ENCODE results near the gene OSBP2. TPM values are rescaled to one million over a fixed set of nuclear protein-coding genes. Genes with fewer than 3 reads are reported as not detected.
"Not testable (repeated sequence)": the region's sequence is repeated elsewhere in the genome, so short reads cannot be mapped to it uniquely, and the experiment has no call there.

The OSBP2 gene
- total RNA-seq, 3 donors from 2014 or later = 2.9 to 5.3 (median 3.4) TPM

GRCh38 chr22:30705710-30706651 is 11.3 kb downstream of the OSBP2 start:
- Histone ChIP-seq H3K9me3 (no peaks in the 10 kb centered on the region), H3K36me3 (ENCODE audit: low read depth) (no peaks in the 10 kb centered on the region), H3K4me3 (no peak overlapping the region), H3K4me1 (ENCODE audit: low read depth) (no peaks in the 10 kb centered on the region)
- no peak for DNase-seq
- intact Hi-C loops (cut with DNase I, micrococcal nuclease) = no loop called here
- no peak for TF ChIP-seq CTCF (IDR thresholded peaks at IDR 0.05)
- peak; percentile 16 for ATAC-seq

GRCh38 chr22:30709980-30710379 is 15.3 kb downstream of the OSBP2 start:
- ATAC-seq = peak; percentile 45
- H3K4me1 ChIP-seq (ENCODE audit: low read depth); intact Hi-C loops (cut with DNase I, micrococcal nuclease); H3K36me3 ChIP-seq (ENCODE audit: low read depth); H3K4me3 ChIP-seq; DNase-seq; H3K9me3 ChIP-seq: not testable (repeated sequence)

GRCh38 chr22:30712094-30712493 is 17.4 kb downstream of the OSBP2 start:
- TF ChIP-seq CTCF (IDR thresholded peaks at IDR 0.05) = no peak
- H3K36me3 ChIP-seq (ENCODE audit: low read depth) = no peaks in the 10 kb centered on the region
- intact Hi-C loops (cut with DNase I, micrococcal nuclease) = no loop called here
- H3K4me1 ChIP-seq (ENCODE audit: low read depth) = no peaks in the 10 kb centered on the region
- no peak for DNase-seq
- no peaks in the 10 kb centered on the region for H3K9me3 ChIP-seq
- no peak overlapping the region for H3K4me3 ChIP-seq
- no peak for ATAC-seq

GRCh38 chr22:30714062-30714461 is 19.4 kb downstream of the OSBP2 start:
- no peak for ATAC-seq
- no peak for DNase-seq
- Histone ChIP-seq H3K4me1 (ENCODE audit: low read depth) (no peaks in the 10 kb centered on the region), H3K9me3 (no peaks in the 10 kb centered on the region), H3K4me3 (no peak overlapping the region), H3K36me3 (ENCODE audit: low read depth) (no peaks in the 10 kb centered on the region)
- TF ChIP-seq CTCF (IDR thresholded peaks at IDR 0.05) = no peak
- intact Hi-C loops (cut with DNase I, micrococcal nuclease) = no loop called here

GRCh38 chr22:30717331-30717921 is 22.8 kb downstream of the OSBP2 start:
- no peaks in the 10 kb centered on the region for H3K9me3 ChIP-seq
- no peak for DNase-seq
- no peak for TF ChIP-seq CTCF (IDR thresholded peaks at IDR 0.05)
- intact Hi-C loops (cut with DNase I, micrococcal nuclease) = no loop called here
- no peaks in the 10 kb centered on the region for H3K4me1 ChIP-seq (ENCODE audit: low read depth)
- H3K4me3 ChIP-seq = no peak overlapping the region
- no peaks in the 10 kb centered on the region for H3K36me3 ChIP-seq (ENCODE audit: low read depth)
- no peak for ATAC-seq

- Histone ChIP-seq H3K4me1 (ENCODE audit: low read depth) (no peaks in the 10 kb centered on the region), H3K9me3 (no peaks in the 10 kb centered on the region), H3K36me3 (ENCODE audit: low read depth) (no peaks in the 10 kb centered on the region), H3K4me3 (no peak overlapping the region)
- no peak for DNase-seq
- TF ChIP-seq CTCF (IDR thresholded peaks at IDR 0.05) = no peak
- ATAC-seq = no peak
- intact Hi-C loops (cut with DNase I, micrococcal nuclease) = no loop called here
Measured at GRCh38 chr22:30717952-30718351, 23.3 kb downstream of the OSBP2 start.

Data from mucosa of descending colon (tissue), 3 donors.